GM12878 (cell line): ENCODE data around the gene TMCO1. TPM values are rescaled to one million over a fixed set of nuclear protein-coding genes. Genes with fewer than 3 reads are reported as not detected.

Experiments used
- ATAC-seq: fragments of 200-7000 bp; cut with Tn5 transposase; 3 replicates; pipeline ENCODE4 v1.9.1; 2020; ENCODE audit warnings: mild to moderate bottlenecking, moderate library complexity
- BruUV-seq: library from RNA; stranded (reverse); fragments of 400-500 nt; replicated peaks from 2 replicates; lab custom pipeline; 2021; lab: Mats Ljungman, UMichigan
- CTCF ChIA-PET: fragments of 300-600 bp; sonication (Branson Sonifier 250); formaldehyde crosslinking; extraction: SDS; loops from one replicate; lab custom pipeline; 2021; ENCODE audit warnings: inconsistent platforms; lab: Yijun Ruan, JAX
- POLR2A ChIA-PET: fragments of 350-600 bp; formaldehyde crosslinking; extraction: SDS; loops from one replicate; lab custom pipeline; 2021; ENCODE audit warnings: inconsistent platforms; lab: Charles Lee
- RAD21 ChIA-PET: fragments of 300-600 bp; sonication (Branson Sonifier 250); formaldehyde crosslinking; loops from one replicate; lab custom pipeline; 2023; ENCODE audit warnings: antibody characterized with exemption; ENCODE audit not compliant: unreplicated experiment; lab: Charles Lee
- SMC1A ChIA-PET: fragments of 300-600 bp; sonication (Branson Sonifier 250); formaldehyde crosslinking; loops from one replicate; lab custom pipeline; 2023; ENCODE audit not compliant: unreplicated experiment, uncharacterized antibody; lab: Charles Lee
- DNase-seq: peaks from one replicate; pipeline ENCODE4 v3.0.0-alpha.2; 2011; ENCODE audit warnings: low read depth, low spot score
- FAIRE-seq: peaks from 3 replicates; lab custom pipeline; 2011; peaks lifted over from hg19 to GRCh38; lab: Jason Lieb, UNC
- H2AFZ ChIP-seq: 2 replicates; pipeline ENCODE4 v1.6.0; 2011; ENCODE audit warnings: low read depth, low read length, control low read depth; ENCODE audit not compliant: control insufficient read depth
- H3K27ac ChIP-seq: 2 replicates; pipeline ENCODE4 v1.5.1; 2011; ENCODE audit warnings: control low read depth; ENCODE audit not compliant: control insufficient read depth, insufficient read depth
- H3K27me3 ChIP-seq, 2 experiments: replicated peaks in 1 of 2; 2 replicates each; pipeline versions ENCODE4 v1.6.0 to v1.6.1; 2011; ENCODE audit warnings: low read length in 1 of 2; ENCODE audit not compliant: control insufficient read depth in 2 of 2, insufficient read depth in 2 of 2
- H3K36me3 ChIP-seq, 2 experiments: 2 replicates each; pipeline ENCODE4 v1.5.1; 2011; ENCODE audit warnings: low read length in 1 of 2; ENCODE audit not compliant: control insufficient read depth in 2 of 2, insufficient read depth in 2 of 2
- H3K4me1 ChIP-seq: 2 replicates; pipeline ENCODE4 v1.6.1; 2011; ENCODE audit warnings: mild to moderate bottlenecking, low read length, moderate library complexity, mixed read lengths; ENCODE audit not compliant: control insufficient read depth, insufficient read depth
- H3K4me2 ChIP-seq: 2 replicates; pipeline ENCODE4 v1.6.0; 2011; ENCODE audit warnings: control low read depth; ENCODE audit not compliant: control insufficient read depth, insufficient read depth
- H3K4me3 ChIP-seq: fragments of 200-600 bp; sonication (generic); 2 replicates; pipeline ENCODE4 v1.5.1; 2016
- H3K79me2 ChIP-seq: 2 replicates; pipeline ENCODE4 v1.6.0; 2011; ENCODE audit warnings: low read length; ENCODE audit not compliant: control insufficient read depth, insufficient read depth
- H3K9ac ChIP-seq: 2 replicates; pipeline ENCODE4 v1.8.0; 2011; ENCODE audit warnings: low read length, control low read depth, mixed read lengths; ENCODE audit not compliant: control insufficient read depth, insufficient read depth
- H3K9me3 ChIP-seq: replicated peaks from 3 replicates; pipeline ENCODE4 v1.5.1; 2011; ENCODE audit warnings: mild to moderate bottlenecking, low read length; ENCODE audit not compliant: control insufficient read depth, insufficient read depth
- H4K20me1 ChIP-seq: 2 replicates; pipeline ENCODE4 v1.6.0; 2011; ENCODE audit not compliant: control insufficient read depth, insufficient read depth
- CBX3 ChIP-seq: fragments of 200-600 bp; sonication (generic); IDR thresholded peaks from 2 replicates; pipeline ENCODE4 v1.6.1; 2016; ENCODE audit warnings: low read depth, borderline replicate concordance
- ETV6 ChIP-seq, 2 experiments: fragments of 450-650 bp in 1 of 2; IDR thresholded peaks in 1 of 2; conservative IDR thresholded peaks in 1 of 2; 2 replicates each; pipeline ENCODE4 v1.6.1; 2014; ENCODE audit warnings: antibody characterized with exemption in 1 of 2, borderline replicate concordance in 1 of 2, low read depth in 1 of 2, mild to moderate bottlenecking in 1 of 2, moderate library complexity in 1 of 2
- GABPA ChIP-seq: IDR thresholded peaks from 2 replicates; pipeline ENCODE4 v1.6.1; 2014; ENCODE audit warnings: antibody characterized with exemption, low read depth, mild to moderate bottlenecking, inconsistent platforms
- HDAC6 ChIP-seq: fragments of 200-600 bp; sonication (generic); IDR thresholded peaks from one replicate; pipeline ENCODE4 v1.8.0; 2017; ENCODE audit warnings: antibody characterized with exemption; ENCODE audit not compliant: unreplicated experiment
- HDGF ChIP-seq: fragments of 450-650 bp; IDR thresholded peaks from 2 replicates; pipeline ENCODE4 v1.6.1; 2016; ENCODE audit warnings: antibody characterized with exemption
- IRF5 ChIP-seq: fragments of 450-650 bp; IDR thresholded peaks from 2 replicates; pipeline ENCODE4 v1.6.1; 2017; ENCODE audit warnings: borderline replicate concordance
- MEF2A ChIP-seq: IDR thresholded peaks from 2 replicates; pipeline ENCODE4 v1.6.1; 2011; ENCODE audit warnings: low read depth, mild to moderate bottlenecking, low read length, moderate library complexity; ENCODE audit not compliant: insufficient read depth
- NBN ChIP-seq: fragments of 450-650 bp; IDR thresholded peaks from 2 replicates; pipeline ENCODE4 v1.6.1; 2016
- NR2F1 ChIP-seq: fragments of 450-650 bp; conservative IDR thresholded peaks from 2 replicates; pipeline ENCODE4 v1.6.1; 2017; ENCODE audit warnings: mild to moderate bottlenecking
- POLR2AphosphoS2 ChIP-seq: IDR thresholded peaks from 2 replicates; pipeline ENCODE4 v1.6.1; 2011; ENCODE audit warnings: low read depth, mild to moderate bottlenecking, low read length, improper control_type of control experiment, moderate library complexity
- RAD21 ChIP-seq: IDR thresholded peaks from 2 replicates; pipeline ENCODE4 v1.6.1; 2011; ENCODE audit warnings: mild to moderate bottlenecking, low read depth, low read length, moderate library complexity; ENCODE audit not compliant: insufficient read depth
- SMARCA5 ChIP-seq: fragments of 450-650 bp; IDR thresholded peaks from 2 replicates; pipeline ENCODE4 v1.6.1; 2017; ENCODE audit warnings: mild to moderate bottlenecking
- TARDBP ChIP-seq: IDR thresholded peaks from 2 replicates; pipeline ENCODE4 v1.6.1; 2016; ENCODE audit warnings: borderline replicate concordance
- TCF7 ChIP-seq: IDR thresholded peaks from 2 replicates; pipeline ENCODE4 v1.6.1; 2014; ENCODE audit warnings: antibody characterized with exemption, borderline replicate concordance
- ZBED1 ChIP-seq: IDR thresholded peaks from 2 replicates; pipeline ENCODE4 v1.6.1; 2016; ENCODE audit warnings: borderline replicate concordance
- ZNF384 ChIP-seq: IDR thresholded peaks from 2 replicates; pipeline ENCODE4 v1.6.1; 2012; ENCODE audit warnings: low read depth, mild to moderate bottlenecking, low read length, improper control_type of control experiment, borderline replicate concordance
- ZNF622 ChIP-seq: fragments of 450-650 bp; IDR thresholded peaks from 2 replicates; pipeline ENCODE4 v1.6.1; 2017; ENCODE audit warnings: mild to moderate bottlenecking, inconsistent platforms
- WGBS: methylation state at CpG from one replicate; pipeline ENCODE4 v1.1.6; 2016; ENCODE audit warnings: low lambda C conversion rate; ENCODE audit not compliant: insufficient replicate concordance, insufficient coverage; ENCODE audit errors: missing lambda C conversion rate; 5-methylcytosine and 5-hydroxymethylcytosine counted together
- in situ Hi-C: fragments of 300-500 bp; cut with MboI; formaldehyde crosslinking; loops from 9 replicates; pipeline ENCODE4 v1.14.3; 2018; ENCODE audit warnings: mixed read lengths
- intact Hi-C: fragments of 100-400 bp; cut with micrococcal nuclease; formaldehyde crosslinking; loops from one replicate; pipeline ENCODE4 v1.14.2; 2022; ENCODE audit not compliant: unreplicated experiment
- polyA plus RNA-seq, 11 experiments: library from polyadenylated mRNA; depleted of rRNA in 4 of 11; unstranded in 6 of 11; stranded (reverse) in 5 of 11; fragments of >200 nt; fragmentation: Nextera tagmentation in 4 of 11; fragmentation: Illumina TruSeq in 1 of 11; extraction: Ambion mirVana in 4 of 11; extraction: Trizol in 1 of 11; gene quantifications; 1 replicate in 1 of 11; 2 replicates in 10 of 11; pipeline versions ENCODE4 v1.2.1 to v1.2.3, GENCODE V29; 2011 to 2016; ENCODE audit warnings: inconsistent platforms in 2 of 11, missing spikeins in 2 of 11, low read depth in 1 of 11
- total RNA-seq, 4 experiments: library from RNA; depleted of rRNA in 3 of 4; stranded (reverse); fragments of >200 nt in 3 of 4; fragmentation: Illumina TruSeq in 1 of 4; extraction: Trizol in 1 of 4; gene quantifications; 2 replicates each; pipeline versions ENCODE4 v1.2.1 to v1.2.3, GENCODE V29; 2013 to 2021

The TMCO1 gene
- total and polyA plus RNA-seq, 10 of the 15 experiments (the other 5 are each of a cell fraction or from before 2014, with no cell fraction given), result 50.3 to 253 (median 126) TPM

- 92% methylated on average over 5 of the region's 5 CpGs for WGBS
- Histone ChIP-seq H3K27me3 (no peaks in the 10 kb centered on the region), H2AFZ (no peak overlapping the region), H3K4me1 (peaks cover 10% of the 10 kb centered on the region), H3K4me3 (no peak overlapping the region), H3K9ac (no peak overlapping the region), H3K27ac (no peak overlapping the region), H4K20me1 (no peaks in the 10 kb centered on the region), H3K36me3 (peaks cover 0 to 20% of the 10 kb centered on the region in 2 experiments; a peak in 1 of 4 replicates), H3K79me2 (peaks cover 18% of the 10 kb centered on the region), H3K9me3 (no peaks in the 10 kb centered on the region; the same call in 2 of the 3 replicates), H3K4me2 (no peak overlapping the region)
- ATAC-seq (no peak), FAIRE-seq (no peak), DNase-seq (no peak)
- ChIA-PET CTCF (interaction anchor here (5.1 kb wide), 1 partner anchor 10 kb away, joined by 50 read pairs; the partner anchor contains the start of gene ALDH9A1), RAD21 (interaction anchor here (1.3 kb wide), 1 partner anchor 82 kb away, joined by 3 read pairs; no protein-coding TSS in a partner anchor), SMC1A (interaction anchor here (1.7 kb wide), 1 partner anchor 33 kb away, joined by 3 read pairs; no protein-coding TSS in a partner anchor), POLR2A (no interaction called here)
- no peak for TF ChIP-seq CBX3
- in situ Hi-C loops, result no loop called here
- intact Hi-C loops, result no loop called here
- no TSS peak for BruUV-seq
These were observed 80.6 kb downstream of the TMCO1 start for GRCh38 chr1:165688046-165688445.

- H3K27ac ChIP-seq, result peak overlapping the region; percentile 77
- H3K4me1 ChIP-seq, result peaks cover 10% of the 10 kb centered on the region
- 34% methylated on average over 2 of the region's 2 CpGs for WGBS
- no TSS peak for BruUV-seq
- in situ Hi-C loops (no loop called here), intact Hi-C loops (no loop called here)
- H3K27me3 ChIP-seq, result no peaks in the 10 kb centered on the region
- no peaks in the 10 kb centered on the region for H4K20me1 ChIP-seq
- ATAC-seq (peak; percentile 64), FAIRE-seq (no peak), DNase-seq (no peak)
- SMC1A ChIA-PET, result interaction anchor here (0.6 to 2.5 kb wide), 14 partner anchors 11 to 228 kb away, joined by 3 to 26 read pairs (median 4); partner anchors contain the start of genes ALDH9A1 and MGST3
- peaks cover 0 to 28% of the 10 kb centered on the region in 2 experiments; a peak in 3 of 4 replicates for H3K36me3 ChIP-seq
- CTCF ChIA-PET, result interaction anchor here (0.9 to 6.5 kb wide), 19 partner anchors 11 to 234 kb away, joined by 3 to 62 read pairs (median 6); partner anchors contain the start of gene ALDH9A1
- H3K4me3 ChIP-seq, result peak overlapping the region; percentile 21; the same call in 1 of the 2 replicates
- H3K9me3 ChIP-seq, result no peaks in the 10 kb centered on the region; the same call in 2 of the 3 replicates
- no peak overlapping the region; the same call in 1 of the 2 replicates for H2AFZ ChIP-seq
- RAD21 ChIA-PET, result interaction anchor here (0.8 to 2.2 kb wide), 10 partner anchors 11 to 142 kb away, joined by 3 to 21 read pairs (median 3); partner anchors contain the start of genes ALDH9A1 and TMCO1
- no peak overlapping the region for H3K9ac ChIP-seq
- POLR2A ChIA-PET, result interaction anchor here (1.5 kb wide), 1 partner anchor 11 kb away, joined by 13 read pairs; the partner anchor contains the start of gene ALDH9A1
- H3K4me2 ChIP-seq, result peak overlapping the region; percentile 45; the same call in 1 of the 2 replicates
- peaks cover 18% of the 10 kb centered on the region for H3K79me2 ChIP-seq
- 0 out of 4 replicates have a peak, but pooled peaks of 1 of the 2 experiments have one; percentile 1 for TF ChIP-seq ETV6 (conservative IDR thresholded peaks at IDR 0.05 in 1 of 2, IDR thresholded peaks at IDR 0.05 in 1 of 2; ENCODE audit: borderline replicate concordance in 1 of 2, low read depth in 1 of 2)
- no peak for TF ChIP-seq SMARCA5
- 0 out of 2 replicates have a peak, but pooled peaks have one; percentile 16 for TF ChIP-seq MEF2A
- no peak for TF ChIP-seq HDAC6
- TF ChIP-seq NR2F1, result no peak
- no peak for TF ChIP-seq TARDBP
- TF ChIP-seq GABPA, result no peak
- TF ChIP-seq TCF7, result no peak
- TF ChIP-seq ZBED1, result no peak
- no peak for TF ChIP-seq POLR2AphosphoS2
- TF ChIP-seq HDGF, result no peak
- TF ChIP-seq ZNF622, result no peak
- TF ChIP-seq IRF5, result no peak
- TF ChIP-seq NBN, result 0 out of 2 replicates have a peak, but pooled peaks have one; percentile 24
- no peak for TF ChIP-seq RAD21
- 0 out of 2 replicates have a peak, but pooled peaks have one; percentile 11 for TF ChIP-seq ZNF384
These were observed 81.7 kb downstream of the TMCO1 start for GRCh38 chr1:165686971-165687433.
